ENCODE measurements around the gene DCC. TPM values are rescaled to one million over a fixed set of nuclear protein-coding genes. Genes with fewer than 3 reads are reported as not detected.

DCC gene
- total RNA-seq, 2 experiments from 2014 or later = not detected

GRCh38 chr18:53033128-53033527 lies 693.1 kb downstream of the DCC start:
- no peaks in the 10 kb centered on the region for H3K4me1 Mint-ChIP-seq (ENCODE audit: low read depth)
- CTCF ChIA-PET = no interaction called here
- POLR2A ChIA-PET = no interaction called here
- no peaks in the 10 kb centered on the region for H3K27me3 Mint-ChIP-seq (ENCODE audit: low read depth)
- DNase-seq (no peak), ATAC-seq (no peak)
- H3K4me3 Mint-ChIP-seq = no peak overlapping the region
- peaks cover 4% of the 10 kb centered on the region for H3K9me3 Mint-ChIP-seq (ENCODE audit: insufficient read depth)
- no peaks in the 10 kb centered on the region for H3K36me3 Mint-ChIP-seq (ENCODE audit: low read depth)
- H3K27ac Mint-ChIP-seq = no peak overlapping the region

- H3K36me3 Mint-ChIP-seq (ENCODE audit: low read depth) = no peaks in the 10 kb centered on the region
- ChIA-PET CTCF (no interaction called here), POLR2A (no interaction called here)
- no peak overlapping the region for H3K27ac Mint-ChIP-seq
- peaks cover 4% of the 10 kb centered on the region for H3K9me3 Mint-ChIP-seq (ENCODE audit: insufficient read depth)
- DNase-seq (no peak), ATAC-seq (no peak)
- H3K27me3 Mint-ChIP-seq (ENCODE audit: low read depth) = no peaks in the 10 kb centered on the region
- no peak overlapping the region for H3K4me3 Mint-ChIP-seq
- no peaks in the 10 kb centered on the region for H3K4me1 Mint-ChIP-seq (ENCODE audit: low read depth)
These were observed 698.6 kb downstream of the DCC start for GRCh38 chr18:53038608-53039007.

GRCh38 chr18:53040286-53040685 lies 700.3 kb downstream of the DCC start:
- H3K36me3 Mint-ChIP-seq (ENCODE audit: low read depth) = no peaks in the 10 kb centered on the region
- no peaks in the 10 kb centered on the region for H3K4me1 Mint-ChIP-seq (ENCODE audit: low read depth)
- no peak overlapping the region for H3K4me3 Mint-ChIP-seq
- no peaks in the 10 kb centered on the region for H3K27me3 Mint-ChIP-seq (ENCODE audit: low read depth)
- POLR2A ChIA-PET = no interaction called here
- DNase-seq = no peak
- H3K27ac Mint-ChIP-seq = no peak overlapping the region
- ATAC-seq = no peak
- peaks cover 4% of the 10 kb centered on the region for H3K9me3 Mint-ChIP-seq (ENCODE audit: insufficient read depth)
- CTCF ChIA-PET = no interaction called here

- no peak overlapping the region for H3K4me3 Mint-ChIP-seq
- ChIA-PET POLR2A (no interaction called here), CTCF (no interaction called here)
- DNase-seq = no peak
- no peaks in the 10 kb centered on the region for H3K4me1 Mint-ChIP-seq (ENCODE audit: low read depth)
- no peaks in the 10 kb centered on the region for H3K27me3 Mint-ChIP-seq (ENCODE audit: low read depth)
- H3K36me3 Mint-ChIP-seq (ENCODE audit: low read depth) = no peaks in the 10 kb centered on the region
- peaks cover under 1% of the 10 kb centered on the region for H3K9me3 Mint-ChIP-seq (ENCODE audit: insufficient read depth)
- ATAC-seq = no peak
- no peak overlapping the region for H3K27ac Mint-ChIP-seq
These were observed 716.1 kb downstream of the DCC start for GRCh38 chr18:53056064-53056463.

- Mint-ChIP-seq H3K36me3 (ENCODE audit: low read depth) (no peaks in the 10 kb centered on the region), H3K4me1 (ENCODE audit: low read depth) (no peaks in the 10 kb centered on the region), H3K27me3 (ENCODE audit: low read depth) (no peaks in the 10 kb centered on the region), H3K9me3 (ENCODE audit: insufficient read depth) (peaks cover 3% of the 10 kb centered on the region), H3K27ac (no peak overlapping the region), H3K4me3 (no peak overlapping the region)
- DNase-seq (no peak), ATAC-seq (no peak)
- POLR2A ChIA-PET = no interaction called here
- CTCF ChIA-PET = no interaction called here
These were observed 730.8 kb downstream of the DCC start for GRCh38 chr18:53070788-53071187.

- H3K9me3 Mint-ChIP-seq (ENCODE audit: insufficient read depth) = peaks cover 3% of the 10 kb centered on the region
- DNase-seq (no peak), ATAC-seq (no peak)
- H3K4me1 Mint-ChIP-seq (ENCODE audit: low read depth) = no peaks in the 10 kb centered on the region
- POLR2A ChIA-PET = no interaction called here
- H3K27ac Mint-ChIP-seq = no peak overlapping the region
- H3K36me3 Mint-ChIP-seq (ENCODE audit: low read depth) = no peaks in the 10 kb centered on the region
- CTCF ChIA-PET = no interaction called here
- no peaks in the 10 kb centered on the region for H3K27me3 Mint-ChIP-seq (ENCODE audit: low read depth)
- no peak overlapping the region for H3K4me3 Mint-ChIP-seq
These were observed 740.7 kb downstream of the DCC start for GRCh38 chr18:53080687-53081086.

- Mint-ChIP-seq H3K4me3 (no peak overlapping the region), H3K27me3 (ENCODE audit: low read depth) (no peaks in the 10 kb centered on the region), H3K9me3 (ENCODE audit: insufficient read depth) (no peaks in the 10 kb centered on the region), H3K27ac (no peak overlapping the region), H3K4me1 (ENCODE audit: low read depth) (no peaks in the 10 kb centered on the region), H3K36me3 (ENCODE audit: low read depth) (no peaks in the 10 kb centered on the region)
- POLR2A ChIA-PET = no interaction called here
- CTCF ChIA-PET = no interaction called here
- ATAC-seq (no peak), DNase-seq (no peak)
These were observed 753.6 kb downstream of the DCC start for GRCh38 chr18:53093636-53094035.

- no peak for DNase-seq
- CTCF ChIA-PET = no interaction called here
- ATAC-seq = no peak
- Mint-ChIP-seq H3K9me3 (ENCODE audit: insufficient read depth) (peaks cover 6% of the 10 kb centered on the region), H3K4me3 (no peak overlapping the region), H3K27me3 (ENCODE audit: low read depth) (no peaks in the 10 kb centered on the region), H3K27ac (no peak overlapping the region), H3K4me1 (ENCODE audit: low read depth) (no peaks in the 10 kb centered on the region), H3K36me3 (ENCODE audit: low read depth) (no peaks in the 10 kb centered on the region)
- POLR2A ChIA-PET = no interaction called here
These were observed 761.6 kb downstream of the DCC start for GRCh38 chr18:53101536-53102105.

GRCh38 chr18:53114441-53114840 lies 774.4 kb downstream of the DCC start:
- Mint-ChIP-seq H3K9me3 (ENCODE audit: insufficient read depth) (peaks cover 5% of the 10 kb centered on the region), H3K27ac (no peak overlapping the region), H3K36me3 (ENCODE audit: low read depth) (no peaks in the 10 kb centered on the region), H3K4me1 (ENCODE audit: low read depth) (no peaks in the 10 kb centered on the region), H3K27me3 (ENCODE audit: low read depth) (no peaks in the 10 kb centered on the region), H3K4me3 (no peak overlapping the region)
- ChIA-PET POLR2A (no interaction called here), CTCF (no interaction called here)
- no peak for DNase-seq
- no peak for ATAC-seq

- ATAC-seq = no peak
- Mint-ChIP-seq H3K27ac (no peak overlapping the region), H3K9me3 (ENCODE audit: insufficient read depth) (peaks cover 5% of the 10 kb centered on the region), H3K4me1 (ENCODE audit: low read depth) (no peaks in the 10 kb centered on the region), H3K36me3 (ENCODE audit: low read depth) (no peaks in the 10 kb centered on the region), H3K27me3 (ENCODE audit: low read depth) (no peaks in the 10 kb centered on the region), H3K4me3 (no peak overlapping the region)
- ChIA-PET POLR2A (no interaction called here), CTCF (no interaction called here)
- DNase-seq = no peak
These were observed 776.0 kb downstream of the DCC start for GRCh38 chr18:53115876-53116585.

GRCh38 chr18:53117851-53118250 lies 777.9 kb downstream of the DCC start:
- no peaks in the 10 kb centered on the region for H3K4me1 Mint-ChIP-seq (ENCODE audit: low read depth)
- DNase-seq = no peak
- H3K27me3 Mint-ChIP-seq (ENCODE audit: low read depth) = no peaks in the 10 kb centered on the region
- POLR2A ChIA-PET = no interaction called here
- no peak for ATAC-seq
- no peak overlapping the region for H3K4me3 Mint-ChIP-seq
- H3K9me3 Mint-ChIP-seq (ENCODE audit: insufficient read depth) = no peaks in the 10 kb centered on the region
- CTCF ChIA-PET = no interaction called here
- no peak overlapping the region for H3K27ac Mint-ChIP-seq
- no peaks in the 10 kb centered on the region for H3K36me3 Mint-ChIP-seq (ENCODE audit: low read depth)

- Mint-ChIP-seq H3K27ac (no peak overlapping the region), H3K27me3 (ENCODE audit: low read depth) (no peaks in the 10 kb centered on the region), H3K4me1 (ENCODE audit: low read depth) (no peaks in the 10 kb centered on the region), H3K36me3 (ENCODE audit: low read depth) (no peaks in the 10 kb centered on the region), H3K9me3 (ENCODE audit: insufficient read depth) (no peaks in the 10 kb centered on the region), H3K4me3 (no peak overlapping the region)
- CTCF ChIA-PET = no interaction called here
- POLR2A ChIA-PET = no interaction called here
- DNase-seq (no peak), ATAC-seq (no peak)
These were observed 786.2 kb downstream of the DCC start for GRCh38 chr18:53126210-53126609.

GRCh38 chr18:53131001-53131400 lies 791.0 kb downstream of the DCC start:
- no peaks in the 10 kb centered on the region for H3K9me3 Mint-ChIP-seq (ENCODE audit: insufficient read depth)
- CTCF ChIA-PET = no interaction called here
- H3K4me3 Mint-ChIP-seq = no peak overlapping the region
- DNase-seq (no peak), ATAC-seq (no peak)
- no peaks in the 10 kb centered on the region for H3K27me3 Mint-ChIP-seq (ENCODE audit: low read depth)
- POLR2A ChIA-PET = no interaction called here
- no peaks in the 10 kb centered on the region for H3K4me1 Mint-ChIP-seq (ENCODE audit: low read depth)
- H3K27ac Mint-ChIP-seq = no peak overlapping the region
- no peaks in the 10 kb centered on the region for H3K36me3 Mint-ChIP-seq (ENCODE audit: low read depth)

Data from activated CD8-positive, alpha-beta T cell treated with anti-CD3 and anti-CD28 coated beads, Interleukin-2, amount 10 ng/mL, durations not matched to agents 7 days and 5 days (primary cell).